ENCODE measurements around the gene DPH5.

DPH5 gene

GRCh38 chr1:101050869-101051268 is 25.3 kb upstream of the DPH5 start:
- ChIA-PET CTCF (no interaction called here), POLR2A (no interaction called here)
- DNase-seq (ENCODE audit: extremely low spot score): no peak
- TF ChIP-seq HDGF (IDR thresholded peaks at IDR 0.05; ENCODE audit: borderline replicate concordance) (no peak), SP1 (IDR thresholded peaks at IDR 0.05) (no peak), FOXM1 (IDR thresholded peaks at IDR 0.05; ENCODE audit: borderline replicate concordance) (no peak), L3MBTL2 (conservative IDR thresholded peaks at IDR 0.05) (no peak), ARNT (IDR thresholded peaks at IDR 0.05) (no peak), NFRKB (IDR thresholded peaks at IDR 0.05) (no peak), TARDBP (IDR thresholded peaks at IDR 0.05) (no peak), FOXK2 (IDR thresholded peaks at IDR 0.05) (no peak), LEF1 (IDR thresholded peaks at IDR 0.05; ENCODE audit: borderline replicate concordance) (no peak), ZNF384 (IDR thresholded peaks at IDR 0.05) (no peak), FOXA1 (IDR thresholded peaks at IDR 0.05) (no peak), ELF4 (IDR thresholded peaks at IDR 0.05) (no peak), CTBP1 (IDR thresholded peaks at IDR 0.05; ENCODE audit: borderline replicate concordance) (no peak), SUZ12 (IDR thresholded peaks at IDR 0.05) (no peak)
- TF ChIP-seq, protein P1, sequence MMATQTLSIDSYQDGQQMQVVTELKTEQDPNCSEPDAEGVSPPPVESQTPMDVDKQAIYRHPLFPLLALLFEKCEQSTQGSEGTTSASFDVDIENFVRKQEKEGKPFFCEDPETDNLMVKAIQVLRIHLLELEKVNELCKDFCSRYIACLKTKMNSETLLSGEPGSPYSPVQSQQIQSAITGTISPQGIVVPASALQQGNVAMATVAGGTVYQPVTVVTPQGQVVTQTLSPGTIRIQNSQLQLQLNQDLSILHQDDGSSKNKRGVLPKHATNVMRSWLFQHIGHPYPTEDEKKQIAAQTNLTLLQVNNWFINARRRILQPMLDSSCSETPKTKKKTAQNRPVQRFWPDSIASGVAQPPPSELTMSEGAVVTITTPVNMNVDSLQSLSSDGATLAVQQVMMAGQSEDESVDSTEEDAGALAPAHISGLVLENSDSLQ (IDR thresholded peaks at IDR 0.05): no peak

DNA sequence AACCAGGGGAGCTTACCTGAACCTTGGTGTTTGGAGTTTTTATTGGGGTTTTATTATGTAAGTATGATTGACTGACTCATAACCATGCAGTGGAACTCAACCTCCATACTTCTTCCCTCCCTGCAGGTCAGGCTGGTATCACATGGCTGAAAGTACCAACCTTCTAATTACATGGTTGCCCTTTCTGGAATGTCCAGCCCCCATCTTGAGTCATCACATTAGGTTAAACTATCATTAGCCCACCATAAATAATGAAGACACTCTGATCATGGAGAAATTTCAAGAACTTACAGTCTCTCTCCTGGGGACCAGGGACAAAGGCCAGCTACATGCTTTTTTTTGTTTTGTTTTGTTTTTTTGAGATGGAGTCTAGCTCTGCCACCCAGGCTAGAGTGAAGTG is 19.2 kb upstream of the DPH5 start:
- ChIA-PET CTCF (interaction anchor here (1.0 kb wide), 1 partner anchor 175 kb away, joined by 4 read pairs; no protein-coding TSS in a partner anchor), POLR2A (no interaction called here)
- TF ChIP-seq FOXK2 (IDR thresholded peaks at IDR 0.05) (no peak), ZNF384 (IDR thresholded peaks at IDR 0.05) (no peak), ARNT (IDR thresholded peaks at IDR 0.05) (no peak), TARDBP (IDR thresholded peaks at IDR 0.05) (no peak)
- TF ChIP-seq, protein P1 (IDR thresholded peaks at IDR 0.05): no peak
- DNase-seq (ENCODE audit: extremely low spot score): no peak

GRCh38 chr1:101044259-101044658 is 18.7 kb upstream of the DPH5 start:
- TF ChIP-seq FOXM1 (IDR thresholded peaks at IDR 0.05; ENCODE audit: borderline replicate concordance) (no peak), CTBP1 (IDR thresholded peaks at IDR 0.05; ENCODE audit: borderline replicate concordance) (no peak), L3MBTL2 (conservative IDR thresholded peaks at IDR 0.05) (no peak), FOXK2 (IDR thresholded peaks at IDR 0.05) (no peak)
- ChIA-PET CTCF (interaction anchor here (1.0 kb wide), 1 partner anchor 175 kb away, joined by 4 read pairs; no protein-coding TSS in a partner anchor), POLR2A (no interaction called here)
- DNase-seq (ENCODE audit: extremely low spot score): no peak

DNA sequence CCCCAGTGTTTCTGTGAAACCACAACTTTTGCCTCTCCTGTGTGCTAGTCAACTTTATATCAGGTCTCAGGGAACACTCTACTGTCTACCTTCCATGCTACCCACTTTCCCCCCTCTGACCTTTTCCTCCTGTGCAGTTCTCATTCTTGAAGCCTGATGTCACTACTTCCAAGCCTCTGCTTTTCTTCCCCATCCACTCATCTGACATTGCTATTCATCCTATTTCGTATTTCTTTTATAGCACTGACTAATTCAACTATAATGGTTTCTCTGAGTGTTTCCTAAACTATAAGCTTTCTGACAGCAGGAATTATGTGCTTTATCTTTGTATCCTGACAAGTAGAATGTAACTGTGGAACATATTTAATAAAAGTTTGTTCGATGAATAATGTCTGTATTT is 18.2 kb upstream of the DPH5 start:
- ChIA-PET CTCF (interaction anchor here (1.0 kb wide), 1 partner anchor 176 kb away, joined by 4 read pairs; no protein-coding TSS in a partner anchor), POLR2A (no interaction called here)
- TF ChIP-seq FOXM1 (IDR thresholded peaks at IDR 0.05; ENCODE audit: borderline replicate concordance): no peak
- no peak for TF ChIP-seq FOXK2 (IDR thresholded peaks at IDR 0.05)
- TF ChIP-seq NFRKB (IDR thresholded peaks at IDR 0.05): no peak
- TF ChIP-seq SUZ12 (IDR thresholded peaks at IDR 0.05): no peak
- TF ChIP-seq SP1 (IDR thresholded peaks at IDR 0.05): no peak
- no peak for TF ChIP-seq ELF4 (IDR thresholded peaks at IDR 0.05)
- TF ChIP-seq BHLHE40 (IDR thresholded peaks at IDR 0.05; ENCODE audit: borderline replicate concordance): no peak
- no peak for TF ChIP-seq LEF1 (IDR thresholded peaks at IDR 0.05; ENCODE audit: borderline replicate concordance)
- no peak for TF ChIP-seq HDGF (IDR thresholded peaks at IDR 0.05; ENCODE audit: borderline replicate concordance)
- no peak for DNase-seq (ENCODE audit: extremely low spot score)

DNA sequence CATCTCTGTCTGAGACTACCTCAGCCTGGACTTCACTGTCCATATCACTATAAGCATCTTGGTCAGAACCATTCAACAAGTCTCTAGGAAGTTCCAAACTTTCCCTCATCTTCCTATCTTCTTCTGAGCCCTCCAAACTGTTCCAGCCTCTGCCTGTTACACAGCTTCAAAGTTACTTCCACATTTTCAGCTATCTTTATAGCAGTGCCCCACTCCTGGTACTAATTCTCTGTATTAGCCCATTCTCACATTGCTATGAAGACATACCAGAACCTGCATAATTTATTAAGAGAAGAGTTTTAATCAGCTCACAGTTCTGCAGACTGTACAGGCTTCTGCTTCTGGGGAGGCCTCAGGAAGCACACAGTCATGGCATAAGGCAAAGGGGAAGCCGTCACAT is 15.7 kb upstream of the DPH5 start:
- ChIA-PET POLR2A (no interaction called here), CTCF (no interaction called here)
- TF ChIP-seq ARNT (IDR thresholded peaks at IDR 0.05) (no peak), FOXK2 (IDR thresholded peaks at IDR 0.05) (no peak), BHLHE40 (IDR thresholded peaks at IDR 0.05; ENCODE audit: borderline replicate concordance) (no peak), CTBP1 (IDR thresholded peaks at IDR 0.05; ENCODE audit: borderline replicate concordance) (no peak), FOXM1 (IDR thresholded peaks at IDR 0.05; ENCODE audit: borderline replicate concordance) (no peak), ELF4 (IDR thresholded peaks at IDR 0.05) (no peak), ZNF384 (IDR thresholded peaks at IDR 0.05) (no peak), NFRKB (IDR thresholded peaks at IDR 0.05) (no peak), SUZ12 (IDR thresholded peaks at IDR 0.05) (no peak), HDGF (IDR thresholded peaks at IDR 0.05; ENCODE audit: borderline replicate concordance) (no peak), TARDBP (IDR thresholded peaks at IDR 0.05) (no peak), LEF1 (IDR thresholded peaks at IDR 0.05; ENCODE audit: borderline replicate concordance) (no peak), FOXA1 (IDR thresholded peaks at IDR 0.05) (no peak), SP1 (IDR thresholded peaks at IDR 0.05) (no peak), L3MBTL2 (conservative IDR thresholded peaks at IDR 0.05) (no peak)
- TF ChIP-seq, protein P1 (IDR thresholded peaks at IDR 0.05): no peak
- no peak for DNase-seq (ENCODE audit: extremely low spot score)

- TF ChIP-seq BHLHE40 (IDR thresholded peaks at IDR 0.05; ENCODE audit: borderline replicate concordance): no peak
- CTCF ChIA-PET: no interaction called here
- POLR2A ChIA-PET: no interaction called here
- no peak for DNase-seq (ENCODE audit: extremely low spot score)
Measured at GRCh38 chr1:101040666-101041065, 15.1 kb upstream of the DPH5 start.

DNA sequence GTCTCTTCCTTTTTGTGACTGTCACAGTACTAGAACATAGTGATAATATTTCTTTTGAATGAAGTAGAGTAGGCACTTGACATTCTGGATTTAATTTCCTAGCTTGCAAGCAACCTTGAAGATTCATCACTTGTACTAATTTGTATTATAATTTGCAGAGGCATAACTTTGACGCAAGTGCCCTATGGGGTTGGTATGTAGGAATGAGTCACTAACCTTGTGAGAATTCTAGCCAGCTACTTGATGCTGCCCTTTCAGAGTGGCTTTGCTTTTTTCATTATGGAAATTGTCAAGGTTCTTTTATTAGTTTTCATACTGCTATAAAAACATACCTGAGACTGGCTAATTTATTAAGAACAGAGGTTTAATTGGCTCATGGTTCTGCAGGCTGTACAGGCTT is 13.7 kb upstream of the DPH5 start:
- no peak for DNase-seq (ENCODE audit: extremely low spot score)
- CTCF ChIA-PET: no interaction called here
- POLR2A ChIA-PET: no interaction called here
- TF ChIP-seq FOXA1 (IDR thresholded peaks at IDR 0.05) (no peak), FOXM1 (IDR thresholded peaks at IDR 0.05; ENCODE audit: borderline replicate concordance) (no peak)
- TF ChIP-seq, protein P1 (IDR thresholded peaks at IDR 0.05): no peak
